A673 (cell line): ENCODE measurements around the gene EEIG2. TPM values are rescaled to one million over a fixed set of nuclear protein-coding genes. Genes with fewer than 3 reads are reported as not detected.

Source experiments
- BruUV-seq: library from RNA; stranded (reverse); fragments of 400-500 nt; replicated peaks from 2 replicates; lab custom pipeline; 2021; lab: Mats Ljungman, UMichigan
- CTCF ChIA-PET: fragments of 300-600 bp; sonication (Branson Sonifier 250); formaldehyde crosslinking; loops from one replicate; lab custom pipeline; 2022; ENCODE audit warnings: antibody characterized with exemption; lab: Charles Lee
- POLR2A ChIA-PET: fragments of 300-600 bp; sonication (Branson Sonifier 250); formaldehyde crosslinking; loops from one replicate; lab custom pipeline; 2022; ENCODE audit warnings: antibody characterized with exemption; ENCODE audit not compliant: low non-redundant PET; lab: Charles Lee
- DNase-seq: peaks from one replicate; pipeline ENCODE4 v3.0.0-alpha.2; 2015; ENCODE audit warnings: low spot score
- H3K27ac ChIP-seq: fragments of 200-600 bp; sonication (generic); 2 replicates; pipeline ENCODE4 v1.5.1; 2016; ENCODE audit warnings: mixed run types, low read depth, mild to moderate bottlenecking, mixed read lengths, antibody characterized with exemption, low read length; ENCODE audit not compliant: poor library complexity, severe bottlenecking
- H3K27me3 ChIP-seq: fragments of 200-600 bp; sonication (generic); replicated peaks from 2 replicates; pipeline ENCODE4 v1.6.1; 2017; ENCODE audit warnings: mixed run types, low read depth, mild to moderate bottlenecking, mixed read lengths, antibody characterized with exemption, low read length; ENCODE audit not compliant: insufficient read depth, poor library complexity
- H3K36me3 ChIP-seq: fragments of 200-600 bp; sonication (generic); 2 replicates; pipeline ENCODE4 v1.6.1; 2016; ENCODE audit warnings: mixed run types, mild to moderate bottlenecking, mixed read lengths, antibody characterized with exemption, low read length; ENCODE audit not compliant: insufficient read depth, poor library complexity, severe bottlenecking
- H3K4me1 ChIP-seq: fragments of 200-600 bp; sonication (generic); 2 replicates; pipeline ENCODE4 v1.6.1; 2017; ENCODE audit warnings: mixed run types, mild to moderate bottlenecking, mixed read lengths, antibody characterized with exemption, low read length; ENCODE audit not compliant: insufficient read depth, poor library complexity, severe bottlenecking
- H3K4me3 ChIP-seq: fragments of 200-600 bp; sonication (generic); 2 replicates; pipeline ENCODE4 v1.5.1; 2016; ENCODE audit warnings: low read depth, mixed run types, mild to moderate bottlenecking, mixed read lengths, low read length; ENCODE audit not compliant: poor library complexity, severe bottlenecking
- H3K9me3 ChIP-seq: fragments of 200-600 bp; sonication (generic); 2 replicates; pipeline ENCODE4 v1.6.1; 2016; ENCODE audit warnings: mixed run types, low read depth, mild to moderate bottlenecking, mixed read lengths, antibody characterized with exemption, low read length; ENCODE audit not compliant: poor library complexity, severe bottlenecking
- CTCF ChIP-seq: fragments of 300-800, 200-600 bp; sonication (generic); conservative IDR thresholded peaks from 2 replicates; pipeline ENCODE4 v1.5.1; 2017; ENCODE audit warnings: low read depth, mild to moderate bottlenecking, antibody characterized with exemption, low read length, moderate library complexity, mixed read lengths
- EZH2 ChIP-seq: fragments of 200-600 bp; sonication (generic); IDR thresholded peaks from 2 replicates; pipeline ENCODE4 v1.6.1; 2017; ENCODE audit warnings: borderline replicate concordance, low read depth, mild to moderate bottlenecking, mixed read lengths, antibody characterized with exemption, low read length; ENCODE audit not compliant: poor library complexity, severe bottlenecking
- intact Hi-C: fragments of 100-400 bp; cut with micrococcal nuclease; formaldehyde crosslinking; loops from one replicate; pipeline ENCODE4 v1.10.0; 2022; ENCODE audit not compliant: unreplicated experiment
- total RNA-seq: library from RNA; stranded (reverse); gene quantifications from 2 replicates; pipeline ENCODE4 v1.2.3, GENCODE V29; 2021

The EEIG2 gene
- total RNA-seq, 1 experiment from 2014 or later = 14.6 TPM

- TF ChIP-seq EZH2 (no peak), CTCF (no peak)
- no peak overlapping the region for H3K27ac ChIP-seq
- H3K36me3 ChIP-seq = no peaks in the 10 kb centered on the region
- POLR2A ChIA-PET = no interaction called here
- intact Hi-C loops = no loop called here
- H3K4me1 ChIP-seq = peaks cover 30% of the 10 kb centered on the region
- no peaks in the 10 kb centered on the region for H3K27me3 ChIP-seq
- CTCF ChIA-PET = no interaction called here
- no TSS peak for BruUV-seq
- H3K4me3 ChIP-seq = no peak overlapping the region
- no peaks in the 10 kb centered on the region for H3K9me3 ChIP-seq
- DNase-seq = no peak
Observed at GRCh38 chr1:108598340-108598739, 38.4 kb downstream of the EEIG2 start.

GRCh38 chr1:108600504-108600903 is 40.6 kb downstream of the EEIG2 start:
- ChIA-PET POLR2A (no interaction called here), CTCF (no interaction called here)
- TF ChIP-seq EZH2 (no peak), CTCF (no peak)
- no peaks in the 10 kb centered on the region for H3K36me3 ChIP-seq
- H3K4me1 ChIP-seq = peaks cover 30% of the 10 kb centered on the region
- intact Hi-C loops = no loop called here
- no peak overlapping the region for H3K4me3 ChIP-seq
- no peak for DNase-seq
- no peaks in the 10 kb centered on the region for H3K9me3 ChIP-seq
- no peaks in the 10 kb centered on the region for H3K27me3 ChIP-seq
- no peak overlapping the region for H3K27ac ChIP-seq
- BruUV-seq = no TSS peak

GRCh38 chr1:108601708-108602410 is 42.0 kb downstream of the EEIG2 start:
- TF ChIP-seq CTCF (no peak), EZH2 (no peak)
- DNase-seq = no peak
- Histone ChIP-seq H3K4me3 (no peak overlapping the region), H3K27ac (no peak overlapping the region), H3K27me3 (no peaks in the 10 kb centered on the region), H3K9me3 (no peaks in the 10 kb centered on the region), H3K4me1 (peaks cover 16% of the 10 kb centered on the region), H3K36me3 (no peaks in the 10 kb centered on the region)
- ChIA-PET CTCF (no interaction called here), POLR2A (no interaction called here)
- intact Hi-C loops = no loop called here
- BruUV-seq = no TSS peak
